Epidermal melanocyte (primary cell): ENCODE data around the gene SPIN1.

Experiments used
- DNase-seq: peaks from one replicate; pipeline ENCODE4 v3.0.0; 2011; ENCODE audit warnings: low spot score; ENCODE audit not compliant: insufficient read length

The SPIN1 gene

DNA sequence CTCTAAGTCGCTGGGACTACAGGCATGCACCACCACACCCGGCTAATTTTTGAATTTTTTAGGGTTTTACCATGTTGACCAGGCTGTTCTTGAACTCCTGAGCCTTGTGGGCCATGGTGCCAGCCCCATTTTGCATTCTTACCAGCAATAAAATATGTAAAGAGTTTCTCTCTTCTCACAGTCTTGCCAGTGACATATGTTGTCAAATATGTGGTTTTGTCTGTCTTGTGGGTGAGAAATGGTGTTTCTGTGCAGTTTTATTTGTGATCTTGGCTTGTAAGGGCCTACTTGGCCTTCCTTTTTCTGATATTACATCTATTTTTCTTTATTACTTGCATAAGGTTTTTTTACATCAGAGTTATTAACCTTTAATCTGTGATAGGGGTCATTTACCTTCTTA, 47.1 kb downstream of the SPIN1 start:
- DNase-seq, result no peak

DNA sequence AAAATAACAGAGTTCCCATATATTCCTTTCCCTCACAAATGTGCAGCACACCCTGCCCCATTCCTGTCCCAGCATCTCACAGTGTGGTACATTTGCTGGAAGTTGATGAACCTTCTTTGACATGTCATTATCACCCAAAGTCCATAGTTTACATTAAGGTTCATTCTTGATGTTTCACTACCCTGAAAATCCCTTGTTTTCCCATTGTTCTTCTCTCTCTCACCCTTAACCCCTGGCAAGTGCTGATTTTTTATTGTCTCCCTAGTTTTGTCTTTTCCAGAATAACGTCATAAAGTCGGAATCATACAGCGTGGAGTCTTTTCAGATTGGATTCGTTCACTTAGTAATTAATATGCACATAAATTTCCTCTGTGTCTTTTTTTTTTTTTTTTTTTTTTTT, 48.1 kb downstream of the SPIN1 start:
- no peak for DNase-seq

DNA sequence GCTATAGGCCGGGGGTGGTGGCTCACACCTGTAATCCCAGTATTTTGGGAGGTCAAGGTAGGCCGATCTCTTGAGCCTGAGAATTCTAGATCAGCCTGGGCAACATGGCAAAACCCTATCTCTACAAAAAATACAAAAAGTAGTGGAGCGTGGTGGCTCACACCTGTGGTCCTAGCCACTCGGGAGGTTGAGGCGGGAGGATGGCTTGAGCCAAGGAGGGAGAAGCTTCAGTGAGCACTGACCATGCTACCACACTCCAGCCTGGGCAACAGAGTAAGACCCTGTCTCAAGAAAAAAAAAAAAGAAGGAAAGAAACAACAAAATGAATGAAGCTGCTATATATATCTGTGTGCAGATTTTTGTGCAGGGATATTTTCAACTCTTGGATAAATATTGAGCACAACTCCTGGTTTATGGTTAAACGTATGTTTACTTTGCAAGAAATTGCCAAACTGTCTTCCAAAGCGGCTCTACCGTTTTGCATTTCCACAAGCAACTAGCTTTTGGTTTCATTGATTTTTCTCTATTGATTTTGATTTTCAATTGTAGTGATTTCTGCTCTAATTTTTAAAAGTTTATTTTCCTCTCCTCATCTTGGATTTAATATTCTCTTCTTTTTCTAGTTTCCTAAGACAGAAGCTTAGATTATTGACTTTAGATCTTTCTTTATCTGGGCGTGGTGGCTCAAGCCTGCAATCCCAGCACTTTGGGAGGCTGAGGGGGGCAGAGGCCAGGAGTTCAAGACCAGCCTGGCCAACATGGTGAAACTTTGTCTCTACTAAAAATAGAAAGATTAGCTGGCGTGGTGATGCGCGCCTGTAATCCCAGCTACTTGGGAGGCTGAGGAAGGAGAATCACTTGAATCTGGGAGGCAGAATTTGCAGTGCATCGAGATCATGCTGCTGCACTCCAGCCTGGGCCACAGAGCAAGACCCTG, 49.2 kb downstream of the SPIN1 start:
- no peak for DNase-seq

DNA sequence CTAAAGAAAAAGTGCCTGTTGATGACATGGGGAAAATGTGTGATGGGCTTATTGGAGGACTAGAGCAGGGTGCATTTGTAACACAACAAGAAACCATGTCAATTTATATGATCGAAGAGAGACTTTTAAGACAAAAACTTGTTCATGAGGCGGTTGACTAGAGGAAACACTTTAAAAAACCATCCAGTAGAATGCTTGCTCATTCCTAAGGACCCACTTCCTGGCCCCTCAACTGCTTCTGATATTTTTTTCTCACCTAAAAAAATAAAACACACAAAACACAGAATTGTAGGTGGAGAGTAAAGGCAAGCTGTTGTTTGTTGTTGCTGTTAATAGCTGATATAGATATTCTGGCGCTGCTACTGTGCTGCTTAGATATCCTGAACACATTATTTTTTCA, 50.6 kb downstream of the SPIN1 start:
- no peak for DNase-seq

DNA sequence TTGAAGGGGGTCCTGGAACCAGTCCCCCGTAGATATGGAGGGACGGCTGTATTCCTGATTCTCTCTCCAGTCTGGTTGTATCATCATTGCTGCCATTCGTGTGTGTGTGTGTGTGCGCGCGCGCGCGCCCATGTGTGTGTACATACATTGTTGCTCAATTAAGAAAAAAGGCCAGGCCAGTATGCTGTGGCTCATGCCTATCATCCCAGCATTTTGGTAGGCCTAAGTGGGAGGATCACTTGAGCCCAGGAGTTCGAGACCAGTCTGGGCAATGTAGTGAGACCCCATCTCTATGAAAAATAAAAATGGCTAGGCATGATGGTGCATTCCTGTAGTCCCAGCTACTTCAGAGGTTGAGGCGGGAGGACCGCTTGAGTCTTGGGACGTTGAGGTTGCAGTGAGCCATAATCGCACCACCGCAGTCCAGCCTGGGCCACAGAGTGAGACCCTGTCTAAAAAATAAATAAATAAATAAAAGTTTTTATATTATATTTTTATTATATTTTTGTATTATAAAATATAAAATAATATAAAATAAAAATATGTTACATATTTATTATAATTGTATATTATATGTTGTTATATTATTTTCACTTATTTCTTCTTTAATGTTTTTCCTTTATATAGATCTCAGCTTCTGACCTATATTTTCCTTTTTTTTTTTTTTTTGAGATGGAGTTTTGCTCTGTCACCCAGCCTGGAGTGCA, 53.2 kb downstream of the SPIN1 start:
- no peak for DNase-seq

DNA sequence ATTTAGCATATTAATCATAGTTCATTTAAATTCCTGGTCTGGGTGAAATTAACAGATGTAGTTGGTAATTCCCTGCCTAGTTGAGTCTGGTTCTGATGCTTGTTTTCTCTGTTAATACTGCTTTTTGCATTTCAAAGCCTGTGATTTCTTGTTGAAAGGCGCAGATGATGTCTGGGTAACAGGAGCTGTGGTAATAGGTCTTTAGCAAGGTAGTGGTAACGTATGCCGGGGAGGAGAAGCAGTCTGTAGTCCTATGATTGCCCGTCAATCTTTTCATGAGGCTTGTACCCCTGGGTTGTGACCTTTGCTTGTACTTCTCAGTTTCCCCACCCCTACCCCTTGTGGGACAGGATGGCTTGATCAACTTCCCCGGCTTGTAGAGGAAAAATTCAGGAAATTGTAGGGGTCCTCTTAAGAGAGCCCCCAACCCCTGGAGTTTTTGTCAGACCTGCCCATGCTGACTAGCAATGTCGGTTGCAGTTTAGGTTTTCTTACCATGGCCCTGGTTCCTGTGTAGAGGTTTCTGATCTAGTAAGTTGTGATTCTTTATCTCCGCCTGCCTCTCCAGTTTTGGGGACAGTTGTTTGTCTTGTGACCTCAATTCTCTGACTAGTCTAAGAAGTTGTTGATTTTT, 55.4 kb downstream of the SPIN1 start:
- no peak for DNase-seq

DNA sequence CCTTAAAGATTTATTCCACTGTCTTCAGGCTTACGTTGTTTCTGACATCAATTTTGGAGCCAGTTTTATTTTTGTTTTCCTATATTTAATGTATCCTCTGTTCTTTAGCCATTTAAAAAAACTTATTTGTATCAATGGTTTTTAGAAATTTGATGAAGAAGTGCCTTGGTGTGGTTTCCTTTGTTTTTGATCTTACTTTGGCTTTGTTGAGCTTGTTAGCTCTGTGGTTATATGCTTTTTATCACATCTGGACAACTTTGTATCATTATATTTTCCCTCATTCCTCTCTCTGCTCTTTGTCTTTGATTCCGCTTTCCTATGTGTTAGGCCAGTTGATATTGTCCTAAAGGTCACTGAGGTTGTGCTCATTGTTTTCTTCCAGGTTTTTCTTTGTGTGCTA, 58.5 kb downstream of the SPIN1 start:
- DNase-seq, result no peak

DNA sequence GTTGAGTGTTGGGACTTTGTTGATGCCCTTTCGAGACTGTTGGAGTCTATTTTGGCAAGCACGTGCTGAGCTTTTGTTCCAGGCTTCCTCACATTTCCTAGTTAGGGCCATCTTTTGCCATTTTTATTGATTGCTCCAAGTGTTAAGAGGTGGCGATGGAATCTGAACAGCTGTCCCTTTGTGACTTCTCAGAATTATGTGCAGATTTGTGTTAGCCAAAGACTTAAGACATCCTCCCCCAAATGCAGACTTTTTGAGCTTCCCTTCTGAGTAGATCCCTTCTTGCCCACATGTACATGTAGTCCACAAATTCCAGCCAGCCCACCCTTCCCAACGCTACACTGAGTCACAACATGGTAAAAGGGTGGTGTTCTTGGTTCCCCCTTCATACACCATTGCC, 59.2 kb downstream of the SPIN1 start:
- DNase-seq, result no peak

DNA sequence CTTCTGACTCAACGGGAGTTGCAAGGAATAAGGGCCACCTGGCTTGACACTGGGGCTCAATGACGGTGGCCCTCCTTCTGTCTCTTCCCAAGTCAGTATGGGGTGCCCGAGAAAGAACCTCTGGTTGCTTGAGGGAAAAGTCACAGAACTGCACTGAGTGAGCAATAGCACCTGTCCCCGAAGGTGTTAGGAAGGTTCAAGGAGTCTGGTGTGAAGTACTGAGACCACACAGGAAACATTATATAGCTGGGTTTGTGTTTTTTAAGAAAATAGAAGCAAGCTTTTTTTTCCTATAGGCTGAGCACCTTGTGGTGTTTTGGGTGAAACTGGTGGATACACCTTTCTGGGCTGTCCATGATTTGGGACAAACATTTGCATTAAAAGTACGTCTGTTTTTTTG, 62.9 kb downstream of the SPIN1 start:
- DNase-seq, result no peak

DNA sequence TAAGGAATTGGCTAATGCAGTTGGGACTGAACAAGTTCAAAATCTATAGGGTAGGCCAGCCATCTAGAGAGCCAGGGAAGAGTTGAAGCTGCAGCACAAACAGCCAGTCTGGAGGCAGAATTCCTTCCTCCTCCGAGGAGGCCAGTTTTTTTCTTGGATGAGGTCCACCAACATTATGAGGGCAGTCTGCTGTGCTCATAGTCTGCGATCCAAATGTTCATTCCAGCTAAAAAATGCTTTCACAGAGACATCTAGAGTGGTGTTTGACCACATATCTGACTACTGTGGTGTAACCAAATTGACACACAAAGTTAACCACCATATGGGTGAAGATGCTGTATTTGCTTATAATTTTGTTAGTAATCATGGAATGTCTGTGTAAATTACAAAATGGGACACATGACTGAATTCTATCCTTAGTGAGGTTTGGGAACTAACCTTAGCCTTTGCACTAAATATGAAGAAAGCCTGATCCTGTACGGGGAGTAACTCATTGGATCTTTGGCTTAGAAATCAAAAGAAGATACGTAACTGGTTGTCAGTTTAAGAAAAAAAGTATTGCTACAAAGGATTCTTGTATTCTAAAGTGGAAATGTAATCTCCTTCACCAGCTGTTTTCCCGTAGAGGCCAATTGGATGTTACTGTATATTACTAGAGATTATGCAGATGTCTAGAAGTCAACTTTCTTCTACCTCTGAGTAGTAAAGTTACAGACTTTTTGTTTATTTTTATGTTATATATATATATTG, 70.6 kb downstream of the SPIN1 start:
- DNase-seq, result peak; percentile 34

DNA sequence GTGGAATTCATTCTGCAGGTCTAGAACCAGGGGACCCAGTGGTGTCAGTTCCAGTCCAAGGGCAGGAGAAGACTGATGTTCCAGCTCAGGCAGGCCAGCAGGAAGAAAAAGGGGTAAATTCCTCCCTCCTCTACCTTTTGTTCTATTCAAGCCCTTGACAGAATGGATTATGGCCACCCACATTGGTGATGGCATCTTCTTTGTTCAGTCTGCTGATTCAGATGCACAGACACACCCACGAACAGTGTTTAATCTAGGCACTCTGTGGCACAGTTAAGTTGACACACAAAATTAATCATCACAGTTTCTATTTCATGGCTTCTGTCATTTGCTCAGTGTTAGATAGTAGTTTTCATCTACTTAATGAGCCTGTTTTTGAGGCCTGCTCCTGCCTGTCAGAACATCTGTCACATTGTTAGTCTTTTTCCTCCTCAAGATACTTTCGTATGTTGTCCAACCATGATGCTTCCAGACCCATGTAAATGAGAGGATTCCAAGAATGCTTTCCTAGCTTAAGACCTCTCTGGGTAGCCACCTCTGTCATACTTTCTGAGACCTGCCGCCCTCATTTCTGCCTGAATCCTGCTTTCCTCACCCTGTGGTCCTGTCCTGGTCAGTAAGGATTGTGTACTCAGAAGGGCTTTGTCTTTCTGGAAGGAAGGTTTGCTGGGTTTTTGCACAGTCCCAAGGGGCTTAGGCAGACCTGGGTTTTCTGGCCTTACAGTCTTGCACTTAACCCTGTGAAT, 72.5 kb downstream of the SPIN1 start:
- DNase-seq, result no peak

DNA sequence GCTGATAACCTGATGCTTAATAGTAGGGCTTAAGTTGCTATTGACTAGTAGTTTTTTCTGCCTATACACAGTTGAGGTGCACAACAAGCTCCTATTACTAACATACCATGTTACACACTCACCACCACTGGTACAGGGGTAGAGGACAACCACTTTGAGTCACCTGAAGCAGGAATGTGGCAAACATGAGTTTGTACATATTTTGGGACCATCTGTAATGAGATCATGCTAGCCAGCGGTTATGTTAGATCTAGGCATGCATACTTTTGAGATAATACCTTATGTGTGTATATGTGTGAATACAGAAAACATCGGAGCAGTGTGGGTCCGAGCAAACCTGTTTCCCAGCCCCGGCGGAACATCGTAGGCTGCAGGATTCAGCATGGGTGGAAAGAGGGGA, 73.9 kb downstream of the SPIN1 start:
- no peak for DNase-seq

DNA sequence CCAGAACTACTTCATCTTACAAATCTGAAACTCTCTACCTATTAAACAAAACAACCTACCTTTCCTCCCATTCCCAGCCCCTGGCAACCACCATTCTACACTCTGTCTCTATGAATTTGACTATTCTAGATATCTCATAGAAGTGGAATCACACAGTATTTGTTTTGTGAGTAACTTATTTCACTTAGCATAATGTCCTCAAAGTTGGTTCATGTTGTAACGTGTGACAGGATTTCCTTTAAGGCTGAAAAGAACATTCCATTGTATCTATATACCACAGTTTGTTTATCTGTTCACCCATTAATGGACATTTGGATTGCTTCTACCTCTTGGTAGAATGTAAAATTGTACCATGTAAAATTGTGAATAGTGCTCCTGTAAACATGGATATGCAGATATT, 76.6 kb downstream of the SPIN1 start:
- no peak for DNase-seq

DNA sequence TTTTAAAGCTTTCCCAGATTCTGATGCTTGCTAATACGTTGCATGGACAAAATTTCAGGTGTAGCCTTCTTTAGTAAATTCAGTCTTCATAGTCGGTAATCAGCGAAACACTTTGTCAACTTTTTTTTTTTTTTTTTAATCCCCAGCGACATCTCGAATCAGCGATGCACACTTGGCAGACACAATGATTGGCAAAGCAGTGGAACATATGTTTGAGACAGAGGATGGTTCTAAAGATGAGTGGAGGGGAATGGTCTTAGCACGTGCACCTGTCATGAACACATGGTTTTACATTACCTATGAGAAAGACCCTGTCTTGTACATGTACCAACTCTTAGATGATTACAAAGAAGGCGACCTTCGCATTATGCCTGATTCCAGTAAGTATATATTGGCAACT, 80.0 kb downstream of the SPIN1 start:
- no peak for DNase-seq

DNA sequence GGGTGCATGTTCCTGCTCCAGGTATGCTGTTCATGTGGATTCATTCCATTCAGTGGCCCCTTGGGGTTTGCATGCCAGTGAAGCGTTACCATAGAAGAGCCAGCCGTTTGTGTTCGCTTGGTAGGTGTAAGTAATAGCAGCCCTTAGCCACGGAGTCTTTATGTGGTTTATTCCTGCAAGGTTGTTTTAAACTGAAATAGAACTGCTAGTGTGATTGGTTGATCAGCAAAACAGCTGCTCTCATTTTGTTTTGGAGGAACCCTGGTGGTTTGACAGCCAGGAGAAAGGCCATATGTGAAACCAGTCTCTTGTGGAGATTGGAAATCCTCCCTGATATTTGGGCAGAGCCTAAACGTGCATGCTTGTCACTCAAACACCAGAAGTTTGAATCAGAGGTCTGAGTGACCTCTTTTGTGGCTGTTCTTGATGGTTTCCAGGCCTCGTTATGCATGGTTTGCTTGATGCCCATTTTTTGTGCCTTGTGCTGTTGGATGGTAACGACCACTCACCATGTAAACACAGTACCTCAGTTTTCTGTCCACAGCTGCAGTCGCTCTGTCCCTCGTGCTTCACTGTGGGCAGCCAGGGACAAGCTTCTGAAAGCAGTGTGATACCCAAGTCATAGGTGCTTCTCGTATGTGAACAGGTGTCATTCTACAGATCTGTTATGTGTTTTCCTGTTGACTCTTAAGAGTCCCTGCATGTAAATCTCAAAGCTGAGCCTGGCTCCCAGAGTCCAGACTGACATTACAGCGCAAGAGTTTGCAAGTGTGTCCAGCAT, 88.4 kb downstream of the SPIN1 start:
- no peak for DNase-seq

DNA sequence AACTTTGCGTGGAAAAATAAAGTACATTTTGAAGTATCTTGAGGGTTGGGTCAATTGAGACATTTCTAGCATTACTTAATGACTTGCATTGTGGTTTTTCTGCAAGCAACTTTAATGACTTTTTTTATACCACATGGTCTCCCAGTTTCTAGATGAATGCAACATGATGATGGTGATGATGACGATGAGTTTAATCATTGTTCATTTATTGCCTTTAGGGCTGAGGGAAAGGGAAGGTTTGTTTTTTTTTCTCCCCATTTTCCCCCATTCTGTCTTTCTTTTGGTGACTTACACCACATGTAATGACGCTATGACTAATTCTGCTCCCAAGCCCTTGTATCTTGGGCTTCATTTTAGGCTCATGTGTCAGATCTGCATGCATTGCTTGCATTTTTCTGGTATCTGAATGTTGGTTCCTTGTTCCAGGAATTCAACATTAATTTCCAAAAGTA, 89.1 kb downstream of the SPIN1 start:
- peak; percentile 66 for DNase-seq

DNA sequence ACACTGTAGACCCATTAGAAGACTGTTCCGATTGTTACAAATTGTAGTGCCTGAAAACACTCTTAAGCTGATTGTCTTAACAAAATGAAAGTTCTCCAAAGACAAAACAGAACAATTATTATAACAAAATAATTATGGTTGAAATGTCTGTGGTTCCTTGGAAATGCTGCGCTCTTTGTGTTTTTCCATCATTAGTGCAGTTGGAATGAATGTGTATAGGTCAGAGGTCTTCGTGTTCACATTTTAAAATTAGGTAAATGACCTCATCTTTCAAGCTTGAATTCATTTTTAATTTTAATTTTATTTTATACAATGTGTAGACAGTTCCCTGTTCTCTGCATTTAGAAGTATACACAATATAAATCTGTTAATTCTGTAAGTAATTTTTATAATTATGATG, 90.0 kb downstream of the SPIN1 start:
- DNase-seq, result no peak

DNA sequence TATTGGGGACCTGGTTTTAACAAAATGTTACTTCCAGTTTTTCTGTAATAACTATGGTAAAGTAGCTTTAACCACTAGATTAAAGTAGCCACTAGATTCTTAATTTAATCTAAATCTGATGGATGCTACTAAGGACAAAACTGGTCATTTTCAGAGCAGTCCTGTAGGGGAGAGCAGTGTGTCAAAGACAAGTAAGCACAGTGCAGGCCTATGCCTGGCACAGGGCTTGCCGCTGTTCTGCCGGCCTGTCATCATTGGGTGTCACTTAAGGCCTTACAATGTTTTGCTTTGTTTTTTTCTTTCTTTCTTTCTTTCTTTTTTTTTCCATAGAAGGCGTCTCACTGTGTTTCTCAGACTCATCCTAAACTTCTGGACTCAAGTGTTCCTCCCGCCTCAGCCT, 93.7 kb downstream of the SPIN1 start:
- no peak for DNase-seq

DNA sequence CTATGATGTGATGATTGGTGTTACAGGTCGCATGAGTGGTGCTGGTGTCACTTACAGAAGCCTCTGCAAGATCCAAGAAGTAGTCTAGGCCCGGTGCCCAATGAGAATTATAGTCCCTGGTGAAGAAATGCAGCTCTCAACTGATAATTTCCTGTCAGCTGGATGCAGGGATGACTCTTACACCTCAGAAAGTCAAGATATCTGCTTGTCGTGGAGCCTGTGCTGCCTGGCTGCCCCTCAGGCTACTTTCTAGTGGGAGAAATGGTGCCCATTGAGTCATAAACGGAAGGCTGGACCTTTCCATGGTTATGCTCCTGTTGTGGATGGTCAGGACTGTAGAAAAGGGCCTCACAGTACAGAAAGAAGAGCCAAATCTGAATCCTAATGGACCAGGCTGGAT, 99.9 kb downstream of the SPIN1 start:
- no peak for DNase-seq
